Stimulated activated CD8-positive, alpha-beta memory T cell treated with anti-CD3 and anti-CD28 coated beads, Interleukin-15, amount 100 ng/mL, for 24 hours (primary cell): ENCODE measurements around the gene ZNF827.
"Not testable (repeated sequence)": the region's sequence is repeated elsewhere in the genome, so short reads cannot be mapped to it uniquely, and the experiment has no call there.

Source experiments
- DNase-seq: peaks from one replicate; pipeline ENCODE4 v3.0.0-alpha.2; 2020; ENCODE audit warnings: low read depth

The ZNF827 gene

GRCh38 chr4:145863191-145863590 lies 75.4 kb downstream of the ZNF827 start:
- DNase-seq: no peak

GRCh38 chr4:145861336-145862318 lies 77.0 kb downstream of the ZNF827 start:
- DNase-seq: no peak

- no peak for DNase-seq
These were observed 77.7 kb downstream of the ZNF827 start for GRCh38 chr4:145860897-145861296.

GRCh38 chr4:145860446-145860845 lies 78.2 kb downstream of the ZNF827 start:
- DNase-seq: no peak

- no peak for DNase-seq
These were observed 78.7 kb downstream of the ZNF827 start for GRCh38 chr4:145859926-145860325.

- no peak for DNase-seq
These were observed 79.2 kb downstream of the ZNF827 start for GRCh38 chr4:145859426-145859825.

GRCh38 chr4:145852256-145852839 lies 86.3 kb downstream of the ZNF827 start:
- DNase-seq: no peak

GRCh38 chr4:145851511-145852201 lies 87.0 kb downstream of the ZNF827 start:
- DNase-seq: no peak

GRCh38 chr4:145847764-145848163 lies 90.9 kb downstream of the ZNF827 start:
- no peak for DNase-seq

- no peak for DNase-seq
These were observed 93.5 kb downstream of the ZNF827 start for GRCh38 chr4:145845118-145845517.

- no peak for DNase-seq
These were observed 95.0 kb downstream of the ZNF827 start for GRCh38 chr4:145843639-145844038.

- DNase-seq: no peak
These were observed 95.5 kb downstream of the ZNF827 start for GRCh38 chr4:145843148-145843547.

GRCh38 chr4:145842224-145842887 lies 96.3 kb downstream of the ZNF827 start:
- no peak for DNase-seq

- DNase-seq: no peak
These were observed 97.8 kb downstream of the ZNF827 start for GRCh38 chr4:145840801-145841200.

- DNase-seq: no peak
These were observed 98.4 kb downstream of the ZNF827 start for GRCh38 chr4:145840162-145840768.

GRCh38 chr4:145839151-145839550 lies 99.5 kb downstream of the ZNF827 start:
- no peak for DNase-seq

- not testable (repeated sequence) for DNase-seq
These were observed 106.2 kb downstream of the ZNF827 start for GRCh38 chr4:145832384-145832783.

GRCh38 chr4:145830699-145831098 lies 107.9 kb downstream of the ZNF827 start:
- DNase-seq: no peak

- no peak for DNase-seq
These were observed 108.8 kb downstream of the ZNF827 start for GRCh38 chr4:145829629-145830395.

- no peak for DNase-seq
These were observed 109.7 kb downstream of the ZNF827 start for GRCh38 chr4:145828802-145829485.
